ENCODE results near the gene MRAS.

DNA sequence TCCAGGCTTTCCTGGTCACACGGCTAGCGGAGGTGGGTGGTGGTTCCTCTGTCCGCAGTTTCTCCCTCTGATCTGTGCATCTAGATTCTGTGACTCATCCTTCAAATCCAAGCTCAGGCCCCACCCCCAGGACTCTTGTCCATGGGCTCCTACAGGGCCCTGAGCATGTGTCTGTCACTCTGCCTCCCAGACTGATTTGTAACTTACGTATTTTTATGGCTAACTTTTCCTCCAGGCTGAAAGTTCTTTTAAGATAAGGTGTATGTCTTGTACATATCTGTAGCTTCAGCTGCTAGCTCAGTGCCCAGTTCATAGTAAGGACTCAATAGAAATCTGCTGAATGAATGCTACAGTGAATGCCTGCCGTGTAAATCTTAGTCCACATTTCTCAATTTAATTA lies 94.1 kb downstream of the MRAS start:
- TF ChIP-seq, protein P1, sequence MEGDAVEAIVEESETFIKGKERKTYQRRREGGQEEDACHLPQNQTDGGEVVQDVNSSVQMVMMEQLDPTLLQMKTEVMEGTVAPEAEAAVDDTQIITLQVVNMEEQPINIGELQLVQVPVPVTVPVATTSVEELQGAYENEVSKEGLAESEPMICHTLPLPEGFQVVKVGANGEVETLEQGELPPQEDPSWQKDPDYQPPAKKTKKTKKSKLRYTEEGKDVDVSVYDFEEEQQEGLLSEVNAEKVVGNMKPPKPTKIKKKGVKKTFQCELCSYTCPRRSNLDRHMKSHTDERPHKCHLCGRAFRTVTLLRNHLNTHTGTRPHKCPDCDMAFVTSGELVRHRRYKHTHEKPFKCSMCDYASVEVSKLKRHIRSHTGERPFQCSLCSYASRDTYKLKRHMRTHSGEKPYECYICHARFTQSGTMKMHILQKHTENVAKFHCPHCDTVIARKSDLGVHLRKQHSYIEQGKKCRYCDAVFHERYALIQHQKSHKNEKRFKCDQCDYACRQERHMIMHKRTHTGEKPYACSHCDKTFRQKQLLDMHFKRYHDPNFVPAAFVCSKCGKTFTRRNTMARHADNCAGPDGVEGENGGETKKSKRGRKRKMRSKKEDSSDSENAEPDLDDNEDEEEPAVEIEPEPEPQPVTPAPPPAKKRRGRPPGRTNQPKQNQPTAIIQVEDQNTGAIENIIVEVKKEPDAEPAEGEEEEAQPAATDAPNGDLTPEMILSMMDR (optimal IDR thresholded peaks at IDR 0.05 in 1 of 3, IDR thresholded peaks at IDR 0.05 in 1 of 3, conservative IDR thresholded peaks at IDR 0.05 in 1 of 3; ENCODE audit: extremely low read depth in 1 of 3, insufficient read depth in 2 of 3, low read length in 3 of 3) = no peak
- TF ChIP-seq EZH2 (IDR thresholded peaks at IDR 0.05; ENCODE audit: low read length) = no peak
